GM12801 (cell line): ENCODE results near the gene PLD6.

Source experiments
- CTCF ChIP-seq: IDR thresholded peaks from one replicate; pipeline ENCODE4 v1.5.1; 2011; ENCODE audit warnings: control low read depth; ENCODE audit not compliant: insufficient read length; ENCODE audit errors: extremely low read depth

Gene PLD6

DNA sequence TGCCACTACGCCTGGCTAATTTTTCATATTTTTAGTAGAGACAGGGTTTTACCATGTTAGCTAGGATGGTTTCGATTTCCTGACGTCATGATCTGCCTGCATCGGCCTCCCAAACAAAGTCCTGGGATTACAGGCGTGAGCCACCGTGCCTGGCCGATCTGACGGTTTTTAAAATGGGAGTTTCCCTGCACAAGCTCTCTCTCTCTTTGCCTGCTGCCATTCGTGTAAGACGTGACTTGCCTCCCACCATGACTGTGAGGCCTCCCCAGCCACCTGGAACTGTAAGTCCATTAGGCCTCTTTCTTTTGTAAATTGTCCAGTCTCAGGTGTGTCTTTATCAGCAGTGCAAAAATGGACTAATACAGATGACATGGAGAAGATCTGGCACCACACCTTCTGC lies 35.5 kb upstream of the PLD6 start:
- TF ChIP-seq CTCF = no peak

DNA sequence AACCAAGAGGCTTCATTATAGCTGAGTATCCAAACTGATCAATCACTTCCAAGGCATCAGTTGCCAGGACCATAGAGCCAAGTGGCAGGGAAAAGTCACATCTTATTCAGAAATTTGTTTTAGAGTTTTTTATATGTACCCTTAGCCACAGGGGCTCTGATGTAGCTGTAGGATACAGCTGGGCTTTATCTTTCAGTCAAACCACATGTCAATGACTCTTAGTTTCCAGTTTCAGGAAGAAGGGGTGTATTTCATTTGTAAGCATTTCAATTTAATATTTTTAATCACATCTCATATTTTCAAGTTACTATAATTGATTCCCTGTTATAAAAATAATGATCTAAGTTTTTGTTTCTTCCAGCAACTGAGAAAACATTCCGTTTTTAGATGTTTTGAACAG lies 33.7 kb upstream of the PLD6 start:
- no peak for TF ChIP-seq CTCF

DNA sequence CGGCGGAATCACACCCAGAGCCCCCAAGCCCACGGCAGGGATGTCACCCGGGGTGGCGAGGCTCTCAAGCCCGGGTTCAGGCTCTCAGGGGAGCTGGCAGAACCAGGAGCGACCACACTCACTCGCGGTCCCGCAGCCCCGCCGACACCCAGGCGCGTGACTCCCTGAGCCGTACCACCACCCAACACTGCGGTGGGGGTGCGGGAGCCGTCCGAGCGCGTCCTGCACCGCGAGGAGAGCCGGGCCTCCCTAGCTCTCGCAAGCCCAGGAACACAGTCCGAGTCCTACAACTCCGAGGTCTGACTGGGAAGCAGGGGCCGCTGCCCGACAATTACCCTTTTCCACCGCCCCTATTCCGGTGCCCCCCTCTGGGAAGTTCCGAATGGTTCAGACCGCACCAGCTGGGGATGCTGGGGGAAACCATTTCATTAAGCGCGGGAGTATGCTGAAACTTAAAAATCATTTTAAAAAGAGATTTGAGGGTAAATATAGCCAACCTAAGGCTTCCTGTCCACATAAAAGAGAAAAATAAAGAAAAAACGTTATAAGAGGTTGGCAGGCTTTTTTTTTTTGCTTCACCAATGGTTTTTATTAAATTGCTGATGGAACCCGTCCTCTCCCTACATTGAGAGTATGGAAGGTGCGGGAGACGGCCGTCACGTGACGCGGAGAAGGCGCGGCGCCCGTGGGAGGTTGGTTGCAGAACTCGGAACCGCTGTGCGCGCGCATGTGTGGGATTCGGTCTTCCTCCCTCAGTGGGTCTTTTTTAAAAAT lies 31.1 kb upstream of the PLD6 start, which contains the start of gene FLCN:
Gene FLCN, minus strand, starts transcription at position 143 of the 774 bp plus-strand sequence. CDS start 9,031 bp downstream, outside the sequence.
- no peak for TF ChIP-seq CTCF

DNA sequence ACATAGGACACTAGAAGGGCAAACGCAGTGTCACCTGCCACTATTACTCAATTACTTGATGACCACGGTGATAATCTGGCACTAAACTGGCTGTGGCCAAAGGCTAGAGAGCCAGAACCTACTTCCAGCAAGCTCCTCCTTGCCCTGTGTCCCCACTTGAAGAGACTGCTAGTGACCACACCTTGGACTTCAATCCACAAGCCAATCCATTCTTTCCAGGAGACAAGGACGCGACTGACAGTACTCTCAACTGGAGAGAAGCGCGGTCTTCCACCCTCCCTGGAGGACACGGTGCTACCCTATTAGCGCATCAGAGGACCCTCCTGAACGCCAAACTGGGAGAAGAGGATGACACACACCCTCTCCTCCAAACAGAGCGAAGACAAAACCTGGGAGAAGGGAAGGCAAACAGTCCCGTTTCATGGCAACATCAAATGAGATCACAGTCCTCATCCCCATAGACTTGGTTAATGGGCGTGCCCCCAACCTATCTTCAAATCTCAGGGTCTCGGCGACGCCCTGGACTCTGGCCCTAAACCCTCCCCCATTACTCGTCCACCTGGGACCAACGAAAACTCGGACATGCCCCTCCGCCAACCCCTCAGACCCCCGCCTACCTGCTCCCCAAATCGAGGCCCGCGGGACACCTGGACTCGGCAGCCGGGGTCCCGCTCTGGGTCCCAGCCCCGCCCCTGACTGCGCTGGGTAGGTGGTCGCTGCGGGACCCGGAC lies 30.3 kb upstream of the PLD6 start:
- TF ChIP-seq CTCF = no peak

DNA sequence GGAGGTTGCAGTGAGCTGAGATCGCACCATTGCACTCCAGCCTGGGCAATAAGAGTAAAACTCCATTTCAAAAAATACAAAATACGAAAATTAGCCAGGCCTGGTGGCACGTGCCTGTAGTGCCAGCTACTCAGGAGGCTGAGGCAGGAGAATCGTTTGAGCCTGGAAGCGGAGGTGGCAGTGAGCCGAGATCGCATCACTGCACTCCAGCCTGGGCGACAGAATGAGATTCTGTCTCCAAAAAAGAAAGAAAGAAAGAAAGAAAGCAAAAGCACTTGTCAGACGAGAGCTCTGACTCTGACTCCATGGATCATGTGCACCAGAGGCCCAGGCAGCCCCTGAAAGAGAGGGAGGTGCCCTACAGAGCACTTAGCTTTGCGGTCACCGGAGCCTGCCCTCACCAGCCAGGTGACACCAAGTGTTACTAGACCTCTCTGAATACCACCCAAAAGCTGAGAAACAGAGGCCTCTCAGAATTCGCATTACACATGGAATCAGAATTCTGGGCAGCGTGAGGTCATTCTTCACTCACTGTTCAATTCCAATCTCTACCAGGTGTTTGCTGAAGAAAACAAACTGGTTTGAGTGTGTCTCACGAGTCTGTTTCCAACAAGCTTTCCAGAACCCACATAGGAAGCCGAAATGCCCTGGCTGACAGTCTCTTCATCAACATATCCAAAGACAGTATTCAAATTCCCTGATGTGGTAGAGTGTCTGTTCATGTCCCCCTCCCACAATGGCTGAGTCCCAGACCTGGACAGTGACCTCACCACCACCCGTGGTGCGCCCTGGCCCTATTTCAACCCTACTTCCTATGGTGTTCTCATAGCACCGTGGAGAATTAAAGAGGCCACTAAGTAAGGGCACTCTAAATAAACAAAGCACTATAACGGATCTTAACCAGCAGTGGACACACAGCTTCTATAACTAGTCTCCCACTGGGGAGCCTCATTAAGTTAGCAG lies 29.4 kb upstream of the PLD6 start:
- no peak for TF ChIP-seq CTCF

GRCh38 chr17:17232303-17232621 lies 26.1 kb upstream of the PLD6 start:
- TF ChIP-seq CTCF = no peak
